Stomach (tissue), 9 donors: ENCODE measurements around the gene SAXO1. TPM values are rescaled to one million over a fixed set of nuclear protein-coding genes. Genes with fewer than 3 reads are reported as not detected.
"Not testable (repeated sequence)": the region's sequence is repeated elsewhere in the genome, so short reads cannot be mapped to it uniquely, and the experiment has no call there.

Experiments
- DNase-seq, 2 donors: peaks; one replicate each; pipeline versions ENCODE4 v3.0.0 to v3.0.0-alpha.2; 2013 to 2019
- H3K27ac ChIP-seq, 5 donors: fragments of 200-600 bp in 4 of 5; sonication (generic) in 4 of 5; one replicate each; pipeline ENCODE4 v1.5.1; 2013 to 2019; ENCODE audit warnings: mild to moderate bottlenecking in 1 of 5, moderate library complexity in 1 of 5
- H3K27me3 ChIP-seq, 3 donors: fragments of 200-600 bp; sonication (generic); one replicate each; pipeline ENCODE4 v1.5.1; 2017 to 2019; ENCODE audit warnings: mixed run types in 1 of 3
- H3K36me3 ChIP-seq, 4 donors: fragments of 200-600 bp; sonication (generic); 1 replicate in 3 of 4; 2 replicates in 1 of 4; pipeline ENCODE4 v1.5.1; 2016 to 2019
- H3K4me1 ChIP-seq, 4 donors: fragments of 200-600 bp; sonication (generic); one replicate each; pipeline ENCODE4 v1.5.1; 2016 to 2019
- H3K4me3 ChIP-seq, 4 donors: fragments of 200-600 bp; sonication (generic) in 3 of 4; one replicate each; pipeline ENCODE4 v1.5.1; 2016 to 2019; ENCODE audit warnings: mild to moderate bottlenecking in 1 of 4
- H3K9me3 ChIP-seq, 4 donors: fragments of 200-600 bp; sonication (generic); one replicate each; pipeline ENCODE4 v1.5.1; 2016 to 2019
- CTCF ChIP-seq, 7 experiments: fragments of 450-650 bp in 4 of 7; fragments of 200-600 bp in 3 of 7; sonication (generic) in 3 of 7; IDR thresholded peaks; one replicate each; pipeline ENCODE4 v1.5.1; 2016 to 2019; ENCODE audit warnings: antibody characterized with exemption in 7 of 7, control low read depth in 2 of 7, mild to moderate bottlenecking in 1 of 7
- EP300 ChIP-seq: sonication (generic); formaldehyde crosslinking; IDR thresholded peaks from one replicate; pipeline ENCODE4 v1.6.1; 2017; ENCODE audit warnings: antibody characterized with exemption
- POLR2A ChIP-seq, 4 donors: fragments of 450-650 bp; IDR thresholded peaks; one replicate each; pipeline ENCODE4 v1.6.1; 2016; ENCODE audit warnings: antibody characterized with exemption in 4 of 4, control low read depth in 2 of 4, mild to moderate bottlenecking in 1 of 4, moderate library complexity in 1 of 4
- POLR2AphosphoS5 ChIP-seq, 3 donors: sonication (generic); formaldehyde crosslinking; IDR thresholded peaks; one replicate each; pipeline ENCODE4 v1.6.1; 2016; ENCODE audit warnings: antibody characterized with exemption in 3 of 3
- WGBS, 5 donors: extraction: QIAGEN DNeasy Blood & Tissue Kit in 3 of 5; methylation state at CpG; one replicate each; pipeline versions ENCODE4 v1.1.5 to v1.1.7; 2013 to 2018; 5-methylcytosine and 5-hydroxymethylcytosine counted together
- intact Hi-C: fragments of 100-400 bp; cut with DNase I; formaldehyde crosslinking; loops from one replicate; pipeline ENCODE4 v1.15.1; 2023; ENCODE audit warnings: low total_unique reads
- polyA plus RNA-seq, 3 donors: library from polyadenylated mRNA; stranded (reverse); fragments of 200-250 nt; gene quantifications; one replicate each; pipeline ENCODE4 v1.2.3, GENCODE V29; 2013
- total RNA-seq, 5 donors: library from RNA; depleted of rRNA; stranded (reverse); fragments of >200 nt; gene quantifications; one replicate each; pipeline versions ENCODE4 v1.1.0 to v1.2.3, GENCODE V29; 2014 to 2016
- donor health status: healthy with polysubstance abuse.
- donor health status: Bipolar disorder and iron deficiency.
- donor health status: healthy.

The SAXO1 gene
- total and polyA plus RNA-seq, 8 donors: 0.03 to 4.7 (median 0.12) TPM; not detected in 4

- no peak for TF ChIP-seq EP300
- TF ChIP-seq POLR2A (IDR thresholded peaks at IDR 0.05): no peak
- no peak for TF ChIP-seq CTCF (IDR thresholded peaks at IDR 0.05)
- intact Hi-C loops: loop anchor here (10.0 kb wide), 1 partner anchor 583 kb away; no protein-coding TSS in a partner anchor
- DNase-seq: no peak
- Histone ChIP-seq H3K9me3 (no peaks in the 10 kb centered on the region), H3K27ac (no peak overlapping the region), H3K4me3 (no peak overlapping the region), H3K4me1 (peaks cover 0 to 12% (median 0%) of the 10 kb centered on the region in 4 donors), H3K36me3 (no peaks in the 10 kb centered on the region), H3K27me3 (peaks cover 0 to 3% (median 0%) of the 10 kb centered on the region in 3 donors)
- WGBS, 5 donors: 92 to 96% (median 92%) methylated on average over 19 to 22 of the region's 22 CpGs
Observed at GRCh38 chr9:19027825-19028224, 5.2 kb downstream of the SAXO1 start.

DNA sequence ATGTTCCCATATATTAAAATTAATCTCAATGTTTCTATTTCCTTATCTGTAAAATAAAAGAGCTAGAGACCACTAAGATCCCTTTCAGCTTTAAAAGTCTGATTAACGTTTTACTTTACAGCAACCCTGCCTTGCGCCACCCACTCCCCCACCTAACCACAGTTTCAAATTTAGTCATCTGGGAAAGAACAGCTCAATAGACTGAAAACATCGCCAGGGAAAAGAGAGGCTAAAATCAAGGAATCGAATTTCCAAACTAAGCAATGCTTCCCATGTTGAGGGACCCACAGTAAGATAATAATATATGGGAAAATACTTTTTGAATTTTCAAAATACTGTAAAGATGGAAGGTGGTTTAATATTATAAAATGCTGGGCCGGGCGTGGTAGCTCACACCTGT, 6.6 kb downstream of the SAXO1 start:
- no peak overlapping the region for H3K4me3 ChIP-seq
- no peak overlapping the region for H3K27ac ChIP-seq
- no peaks in the 10 kb centered on the region for H3K9me3 ChIP-seq
- intact Hi-C loops: loop anchor here (10.0 kb wide), 1 partner anchor 582 kb away; no protein-coding TSS in a partner anchor
- no peak for TF ChIP-seq POLR2AphosphoS5 (IDR thresholded peaks at IDR 0.05)
- TF ChIP-seq CTCF (IDR thresholded peaks at IDR 0.05): no peak
- no peak for TF ChIP-seq POLR2A (IDR thresholded peaks at IDR 0.05)
- no peak for TF ChIP-seq EP300
- no peaks in the 10 kb centered on the region for H3K36me3 ChIP-seq
- 82 to 91% (median 84%) methylated on average over 6 of the region's 6 CpGs for WGBS, 5 donors
- DNase-seq: no peak
- peaks cover 0 to 3% (median 0%) of the 10 kb centered on the region in 3 donors for H3K27me3 ChIP-seq
- H3K4me1 ChIP-seq: peaks cover 0 to 12% (median 0%) of the 10 kb centered on the region in 4 donors

DNA sequence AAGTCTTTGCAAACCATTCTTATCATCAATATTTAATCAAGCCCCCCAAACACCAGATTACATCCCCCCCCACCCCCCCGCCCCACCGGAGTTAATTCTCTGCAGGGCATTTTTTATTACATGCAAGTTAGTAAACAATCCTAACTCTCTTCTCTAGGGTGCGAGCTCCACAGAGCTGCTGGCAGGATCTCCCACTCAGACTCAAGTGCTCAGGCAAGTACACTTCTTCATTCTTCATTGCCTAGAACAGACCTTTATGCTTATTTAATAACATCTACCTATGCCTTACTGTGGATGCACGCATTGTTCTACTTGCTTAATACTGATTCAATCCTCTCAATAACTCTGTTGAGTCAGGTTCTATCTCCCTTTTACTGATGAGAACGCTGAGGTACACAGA, 9.9 kb downstream of the SAXO1 start:
- H3K9me3 ChIP-seq: no peaks in the 10 kb centered on the region
- H3K36me3 ChIP-seq: no peaks in the 10 kb centered on the region
- H3K4me1 ChIP-seq: no peaks in the 10 kb centered on the region
- H3K27ac ChIP-seq: no peak overlapping the region
- H3K4me3 ChIP-seq: no peak overlapping the region
- no peak for DNase-seq
- WGBS, 5 donors: 54 to 81% (median 66%) methylated on average over 5 of the region's 5 CpGs
- H3K27me3 ChIP-seq: no peaks in the 10 kb centered on the region
- intact Hi-C loops: loop anchor here (10.0 kb wide), 1 partner anchor 578 kb away; no protein-coding TSS in a partner anchor
- TF ChIP-seq POLR2AphosphoS5 (IDR thresholded peaks at IDR 0.05): no peak
- no peak for TF ChIP-seq CTCF (IDR thresholded peaks at IDR 0.05)
- no peak for TF ChIP-seq EP300
- no peak for TF ChIP-seq POLR2A (IDR thresholded peaks at IDR 0.05)

DNA sequence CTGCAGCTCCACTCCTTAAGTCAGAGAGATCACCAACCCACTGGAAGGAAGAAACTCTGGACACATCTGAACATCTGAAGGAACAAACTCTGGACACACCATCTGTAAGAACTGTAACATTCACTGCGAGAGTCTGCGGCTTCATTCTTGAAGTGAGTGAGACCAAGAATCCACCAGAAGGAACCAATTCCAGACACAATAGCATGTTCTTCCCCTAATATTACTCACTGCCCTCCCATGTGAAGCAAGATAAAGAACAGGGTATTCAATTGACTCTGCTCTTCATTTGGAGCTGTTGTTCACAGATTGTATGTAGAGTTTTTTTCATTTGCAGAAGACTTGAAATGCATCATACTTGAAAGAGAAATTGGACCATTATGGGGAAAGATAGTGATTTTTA, 10.8 kb downstream of the SAXO1 start:
- 91 to 100% (median 95%) methylated on average over 2 of the region's 2 CpGs for WGBS, 5 donors
- H3K9me3 ChIP-seq: no peaks in the 10 kb centered on the region
- DNase-seq: no peak
- no peak overlapping the region for H3K27ac ChIP-seq
- H3K36me3 ChIP-seq: no peaks in the 10 kb centered on the region
- TF ChIP-seq EP300 (no peak), CTCF (IDR thresholded peaks at IDR 0.05) (no peak)
- intact Hi-C loops: loop anchor here (10.0 kb wide), 1 partner anchor 577 kb away; no protein-coding TSS in a partner anchor
- no peaks in the 10 kb centered on the region for H3K4me1 ChIP-seq
- no peak overlapping the region for H3K4me3 ChIP-seq
- H3K27me3 ChIP-seq: no peaks in the 10 kb centered on the region

DNA sequence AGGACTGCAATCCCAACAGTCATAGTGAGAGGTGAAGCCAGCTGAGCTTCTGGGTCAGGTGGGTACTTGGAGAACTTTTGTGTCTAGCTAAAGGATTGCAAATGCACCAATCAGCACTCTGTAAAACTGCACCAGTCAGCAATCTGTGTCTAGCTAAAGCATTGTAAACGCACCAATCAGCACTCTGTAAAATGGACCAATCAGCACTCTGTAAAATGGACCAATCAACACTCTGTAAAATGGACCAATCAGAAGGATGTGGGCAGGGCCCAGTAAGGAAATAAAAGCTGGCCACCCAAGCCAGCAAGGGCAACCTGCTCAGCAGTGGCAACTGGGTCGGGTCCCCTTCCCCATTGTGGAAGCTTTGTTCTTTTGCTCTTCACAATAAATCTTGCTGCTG, 11.4 kb downstream of the SAXO1 start:
- H3K27me3 ChIP-seq, H3K4me3 ChIP-seq, H3K27ac ChIP-seq, H3K9me3 ChIP-seq, H3K4me1 ChIP-seq, DNase-seq, H3K36me3 ChIP-seq: not testable (repeated sequence)
- 91 to 100% (median 97%) methylated on average over 2 of the region's 2 CpGs for WGBS, 5 donors
- intact Hi-C loops: loop anchor here (10.0 kb wide), 1 partner anchor 577 kb away; no protein-coding TSS in a partner anchor
